ENCODE measurements around the gene PRKAB1. TPM values are rescaled to one million over a fixed set of nuclear protein-coding genes. Genes with fewer than 3 reads are reported as not detected.

PRKAB1 gene
- total and polyA plus RNA-seq, 2 experiments from 2014 or later, result 16.3 to 31.0 TPM

- Histone ChIP-seq H2AFZ (no peak overlapping the region), H3K4me3 (no peak overlapping the region), H3K4me1 (ENCODE audit: insufficient read depth) (no peaks in the 10 kb centered on the region), H3F3A (replicated peaks; ENCODE audit: low read depth) (no peaks in the 10 kb centered on the region), H3K36me3 (ENCODE audit: insufficient read depth) (0 out of 2 replicates have a peak, but pooled peaks cover 2% of the 10 kb centered on the region), H3K4me2 (no peak overlapping the region), H3K27me3 (ENCODE audit: insufficient read depth) (no peaks in the 10 kb centered on the region), H3K79me2 (replicated peaks; ENCODE audit: insufficient read depth) (no peaks in the 10 kb centered on the region), H4K20me1 (replicated peaks; ENCODE audit: insufficient read depth) (no peaks in the 10 kb centered on the region; the same call in none of the 2 replicates), H3K27ac (ENCODE audit: low read depth) (no peak overlapping the region), H3K9me2 (ENCODE audit: insufficient read depth) (no peaks in the 10 kb centered on the region)
- H3K27me3 Mint-ChIP-seq (ENCODE audit: insufficient read depth, low read depth, poor library complexity), result peaks cover 3% of the 10 kb centered on the region
- peaks cover 40% of the 10 kb centered on the region for H3K36me3 Mint-ChIP-seq (ENCODE audit: low read depth)
- H3K4me1 Mint-ChIP-seq, result peaks cover 6% of the 10 kb centered on the region; the same call in 1 of the 3 replicates
- TF ChIP-seq EZH2 (IDR thresholded peaks at IDR 0.05; ENCODE audit: low read depth, unreplicated experiment), result no peak
- no peak for TF ChIP-seq ZNF114 (CRISPR knock-in tag; IDR thresholded peaks at IDR 0.05)
- TF ChIP-seq JUNB (IDR thresholded peaks at IDR 0.05; ENCODE audit: unreplicated experiment), result no peak
- TF ChIP-seq, protein P1, sequence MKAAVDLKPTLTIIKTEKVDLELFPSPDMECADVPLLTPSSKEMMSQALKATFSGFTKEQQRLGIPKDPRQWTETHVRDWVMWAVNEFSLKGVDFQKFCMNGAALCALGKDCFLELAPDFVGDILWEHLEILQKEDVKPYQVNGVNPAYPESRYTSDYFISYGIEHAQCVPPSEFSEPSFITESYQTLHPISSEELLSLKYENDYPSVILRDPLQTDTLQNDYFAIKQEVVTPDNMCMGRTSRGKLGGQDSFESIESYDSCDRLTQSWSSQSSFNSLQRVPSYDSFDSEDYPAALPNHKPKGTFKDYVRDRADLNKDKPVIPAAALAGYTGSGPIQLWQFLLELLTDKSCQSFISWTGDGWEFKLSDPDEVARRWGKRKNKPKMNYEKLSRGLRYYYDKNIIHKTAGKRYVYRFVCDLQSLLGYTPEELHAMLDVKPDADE (IDR thresholded peaks at IDR 0.05), result no peak
- TF ChIP-seq POLR2AphosphoS5 (IDR thresholded peaks at IDR 0.05; ENCODE audit: low read depth), result no peak
- no peak for TF ChIP-seq CTCF (conservative IDR thresholded peaks at IDR 0.05; ENCODE audit: low read depth in 2 of 2)
- no peak for TF ChIP-seq EZH2phosphoT487 (IDR thresholded peaks at IDR 0.05; ENCODE audit: unreplicated experiment)
- TF ChIP-seq, protein P2, sequence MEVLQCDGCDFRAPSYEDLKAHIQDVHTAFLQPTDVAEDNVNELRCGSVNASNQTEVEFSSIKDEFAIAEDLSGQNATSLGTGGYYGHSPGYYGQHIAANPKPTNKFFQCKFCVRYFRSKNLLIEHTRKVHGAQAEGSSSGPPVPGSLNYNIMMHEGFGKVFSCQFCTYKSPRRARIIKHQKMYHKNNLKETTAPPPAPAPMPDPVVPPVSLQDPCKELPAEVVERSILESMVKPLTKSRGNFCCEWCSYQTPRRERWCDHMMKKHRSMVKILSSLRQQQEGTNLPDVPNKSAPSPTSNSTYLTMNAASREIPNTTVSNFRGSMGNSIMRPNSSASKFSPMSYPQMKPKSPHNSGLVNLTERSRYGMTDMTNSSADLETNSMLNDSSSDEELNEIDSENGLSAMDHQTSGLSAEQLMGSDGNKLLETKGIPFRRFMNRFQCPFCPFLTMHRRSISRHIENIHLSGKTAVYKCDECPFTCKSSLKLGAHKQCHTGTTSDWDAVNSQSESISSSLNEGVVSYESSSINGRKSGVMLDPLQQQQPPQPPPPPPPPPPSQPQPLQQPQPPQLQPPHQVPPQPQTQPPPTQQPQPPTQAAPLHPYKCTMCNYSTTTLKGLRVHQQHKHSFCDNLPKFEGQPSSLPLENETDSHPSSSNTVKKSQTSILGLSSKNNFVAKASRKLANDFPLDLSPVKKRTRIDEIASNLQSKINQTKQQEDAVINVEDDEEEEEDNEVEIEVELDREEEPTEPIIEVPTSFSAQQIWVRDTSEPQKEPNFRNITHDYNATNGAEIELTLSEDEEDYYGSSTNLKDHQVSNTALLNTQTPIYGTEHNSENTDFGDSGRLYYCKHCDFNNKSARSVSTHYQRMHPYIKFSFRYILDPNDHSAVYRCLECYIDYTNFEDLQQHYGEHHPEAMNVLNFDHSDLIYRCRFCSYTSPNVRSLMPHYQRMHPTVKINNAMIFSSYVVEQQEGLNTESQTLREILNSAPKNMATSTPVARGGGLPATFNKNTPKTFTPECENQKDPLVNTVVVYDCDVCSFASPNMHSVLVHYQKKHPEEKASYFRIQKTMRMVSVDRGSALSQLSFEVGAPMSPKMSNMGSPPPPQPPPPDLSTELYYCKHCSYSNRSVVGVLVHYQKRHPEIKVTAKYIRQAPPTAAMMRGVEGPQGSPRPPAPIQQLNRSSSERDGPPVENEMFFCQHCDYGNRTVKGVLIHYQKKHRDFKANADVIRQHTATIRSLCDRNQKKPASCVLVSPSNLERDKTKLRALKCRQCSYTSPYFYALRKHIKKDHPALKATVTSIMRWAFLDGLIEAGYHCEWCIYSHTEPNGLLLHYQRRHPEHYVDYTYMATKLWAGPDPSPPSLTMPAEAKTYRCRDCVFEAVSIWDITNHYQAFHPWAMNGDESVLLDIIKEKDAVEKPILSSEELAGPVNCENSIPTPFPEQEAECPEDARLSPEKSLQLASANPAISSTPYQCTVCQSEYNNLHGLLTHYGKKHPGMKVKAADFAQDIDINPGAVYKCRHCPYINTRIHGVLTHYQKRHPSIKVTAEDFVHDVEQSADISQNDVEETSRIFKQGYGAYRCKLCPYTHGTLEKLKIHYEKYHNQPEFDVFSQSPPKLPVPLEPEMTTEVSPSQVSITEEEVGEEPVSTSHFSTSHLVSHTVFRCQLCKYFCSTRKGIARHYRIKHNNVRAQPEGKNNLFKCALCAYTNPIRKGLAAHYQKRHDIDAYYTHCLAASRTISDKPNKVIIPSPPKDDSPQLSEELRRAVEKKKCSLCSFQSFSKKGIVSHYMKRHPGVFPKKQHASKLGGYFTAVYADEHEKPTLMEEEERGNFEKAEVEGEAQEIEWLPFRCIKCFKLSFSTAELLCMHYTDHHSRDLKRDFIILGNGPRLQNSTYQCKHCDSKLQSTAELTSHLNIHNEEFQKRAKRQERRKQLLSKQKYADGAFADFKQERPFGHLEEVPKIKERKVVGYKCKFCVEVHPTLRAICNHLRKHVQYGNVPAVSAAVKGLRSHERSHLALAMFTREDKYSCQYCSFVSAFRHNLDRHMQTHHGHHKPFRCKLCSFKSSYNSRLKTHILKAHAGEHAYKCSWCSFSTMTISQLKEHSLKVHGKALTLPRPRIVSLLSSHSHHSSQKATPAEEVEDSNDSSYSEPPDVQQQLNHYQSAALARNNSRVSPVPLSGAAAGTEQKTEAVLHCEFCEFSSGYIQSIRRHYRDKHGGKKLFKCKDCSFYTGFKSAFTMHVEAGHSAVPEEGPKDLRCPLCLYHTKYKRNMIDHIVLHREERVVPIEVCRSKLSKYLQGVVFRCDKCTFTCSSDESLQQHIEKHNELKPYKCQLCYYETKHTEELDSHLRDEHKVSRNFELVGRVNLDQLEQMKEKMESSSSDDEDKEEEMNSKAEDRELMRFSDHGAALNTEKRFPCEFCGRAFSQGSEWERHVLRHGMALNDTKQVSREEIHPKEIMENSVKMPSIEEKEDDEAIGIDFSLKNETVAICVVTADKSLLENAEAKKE (CRISPR knock-in tag; IDR thresholded peaks at IDR 0.05), result no peak
- TF ChIP-seq ZNF331 (CRISPR knock-in tag; IDR thresholded peaks at IDR 0.05; ENCODE audit: low read depth), result no peak
- TF ChIP-seq REST (IDR thresholded peaks at IDR 0.05; ENCODE audit: unreplicated experiment), result no peak
- H3K27ac Mint-ChIP-seq, result no peak overlapping the region
- DNase-seq (ENCODE audit: low spot score) (no peak), ATAC-seq (no peak)
- no peaks in the 10 kb centered on the region for H3K9me3 Mint-ChIP-seq
- no peak overlapping the region for H3K4me3 Mint-ChIP-seq
Observed at GRCh38 chr12:119692410-119692809, 24.5 kb downstream of the PRKAB1 start.

Data from GM23338 (cell line).